HG03196 (cell line): Measurements from ENCODE around the gene NADK2.
"Not testable (repeated sequence)": the region's sequence is repeated elsewhere in the genome, so short reads cannot be mapped to it uniquely, and the experiment has no call there.

Experiments used
- ATAC-seq: cut with Tn5 transposase; IDR thresholded peaks from one replicate; pipeline ENCODE4 v1.9.1; 2021; ENCODE audit not compliant: unreplicated experiment

NADK2 gene, protein sequence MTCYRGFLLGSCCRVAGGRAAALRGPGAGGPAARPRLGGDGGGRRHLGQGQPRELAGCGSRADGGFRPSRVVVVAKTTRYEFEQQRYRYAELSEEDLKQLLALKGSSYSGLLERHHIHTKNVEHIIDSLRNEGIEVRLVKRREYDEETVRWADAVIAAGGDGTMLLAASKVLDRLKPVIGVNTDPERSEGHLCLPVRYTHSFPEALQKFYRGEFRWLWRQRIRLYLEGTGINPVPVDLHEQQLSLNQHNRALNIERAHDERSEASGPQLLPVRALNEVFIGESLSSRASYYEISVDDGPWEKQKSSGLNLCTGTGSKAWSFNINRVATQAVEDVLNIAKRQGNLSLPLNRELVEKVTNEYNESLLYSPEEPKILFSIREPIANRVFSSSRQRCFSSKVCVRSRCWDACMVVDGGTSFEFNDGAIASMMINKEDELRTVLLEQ

DNA sequence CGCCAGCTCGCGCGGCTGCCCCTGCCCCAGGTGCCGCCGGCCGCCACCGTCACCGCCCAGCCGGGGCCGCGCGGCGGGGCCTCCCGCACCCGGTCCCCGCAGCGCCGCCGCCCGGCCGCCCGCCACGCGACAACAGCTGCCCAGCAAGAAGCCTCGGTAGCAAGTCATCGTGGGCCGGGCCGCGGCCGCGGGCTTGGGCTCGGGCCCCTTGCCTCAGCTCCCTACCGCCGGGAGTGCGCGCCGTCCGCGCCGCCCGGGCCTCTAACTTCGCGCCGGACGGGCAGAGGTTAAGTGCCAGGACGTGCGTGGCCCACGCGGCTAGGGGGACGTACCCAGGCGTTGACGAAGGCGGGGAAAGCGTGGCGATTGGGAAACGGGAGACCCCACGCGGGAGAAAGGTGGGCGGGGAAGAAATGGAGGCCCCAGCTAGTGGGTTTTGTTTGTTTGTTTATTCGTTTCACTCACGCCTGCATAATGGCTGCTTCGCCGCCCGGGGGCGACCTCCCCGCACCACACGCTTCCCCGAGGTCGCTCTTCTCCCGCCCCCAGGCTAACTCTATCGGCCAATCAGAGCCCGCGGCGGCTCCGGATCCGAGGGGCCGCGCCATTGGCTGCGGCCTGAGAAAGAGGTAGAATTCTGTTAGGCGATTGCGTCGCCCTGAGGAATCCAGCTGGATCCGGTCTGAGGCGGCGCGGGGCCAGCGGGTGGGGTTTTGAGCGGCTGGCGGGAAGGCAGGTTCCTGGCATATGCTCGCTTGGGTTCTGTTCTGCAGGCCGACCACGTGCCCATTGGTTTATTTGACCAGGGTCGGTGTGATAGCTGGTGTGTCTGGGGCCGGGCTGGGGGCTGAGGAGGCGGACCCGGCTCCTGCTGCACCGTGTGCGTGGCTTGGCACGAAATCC, at the start of gene NADK2:
NADK2 (minus strand) TSS at position 295 of the 903 bp plus-strand sequence; CDS start at position 168, 127 bp downstream.
- ATAC-seq, result peak; percentile 92

DNA sequence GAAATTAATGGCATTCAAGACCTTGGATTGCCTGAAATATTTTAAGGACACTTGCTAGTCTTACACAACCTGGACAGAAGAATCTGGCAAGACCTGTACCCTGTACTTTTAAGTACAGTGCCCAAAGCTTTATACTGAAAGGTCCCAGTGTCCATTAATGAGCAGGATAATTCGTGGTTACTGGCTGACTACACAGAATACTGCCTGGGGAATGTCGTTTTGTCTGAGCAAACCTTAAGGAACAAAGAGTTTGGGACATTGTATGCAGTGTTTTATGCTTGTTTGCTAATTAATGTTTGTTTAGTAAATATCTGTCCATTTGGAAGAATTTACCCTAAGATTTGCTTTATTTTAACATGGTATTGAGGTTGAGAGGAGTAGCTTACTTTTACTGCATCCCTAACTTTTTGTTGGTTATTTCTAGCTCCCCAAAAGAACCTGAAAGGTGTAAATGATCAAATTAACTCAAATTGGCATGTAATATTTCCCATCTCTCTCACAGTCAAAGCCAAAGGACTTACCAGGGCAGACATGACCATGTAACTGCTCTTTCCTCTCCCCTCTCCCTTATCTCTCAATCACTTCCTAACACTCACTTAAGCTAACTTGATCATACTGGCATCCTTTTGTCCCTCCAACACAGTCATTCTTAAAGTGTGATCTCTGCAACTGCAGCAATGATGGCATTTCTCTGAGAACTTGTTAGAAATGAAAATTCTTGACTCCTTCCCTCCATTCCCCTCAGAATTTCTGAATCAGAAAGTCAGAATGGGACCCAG, 44.3 kb upstream of the NADK2 start:
- no peak for ATAC-seq

DNA sequence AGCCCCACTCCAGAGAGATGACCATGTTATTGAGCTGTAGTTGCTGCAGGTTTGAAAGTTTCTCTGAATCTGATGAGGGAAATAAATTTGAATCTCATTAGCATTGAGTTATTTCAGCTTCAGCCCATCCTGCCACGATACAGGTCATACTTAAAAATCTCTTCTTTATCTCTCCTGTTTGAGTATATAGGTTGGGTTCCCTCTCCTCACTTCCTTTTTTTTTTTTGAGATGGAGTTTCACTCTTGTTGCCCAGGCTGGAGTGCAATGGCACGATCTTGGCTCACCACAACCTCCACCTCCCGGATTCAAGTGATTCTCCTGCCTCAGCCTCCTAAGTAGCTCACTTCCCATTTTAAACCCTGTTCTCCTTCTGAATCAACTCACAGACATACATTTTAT, 42.0 kb upstream of the NADK2 start:
- ATAC-seq, result not testable (repeated sequence)

DNA sequence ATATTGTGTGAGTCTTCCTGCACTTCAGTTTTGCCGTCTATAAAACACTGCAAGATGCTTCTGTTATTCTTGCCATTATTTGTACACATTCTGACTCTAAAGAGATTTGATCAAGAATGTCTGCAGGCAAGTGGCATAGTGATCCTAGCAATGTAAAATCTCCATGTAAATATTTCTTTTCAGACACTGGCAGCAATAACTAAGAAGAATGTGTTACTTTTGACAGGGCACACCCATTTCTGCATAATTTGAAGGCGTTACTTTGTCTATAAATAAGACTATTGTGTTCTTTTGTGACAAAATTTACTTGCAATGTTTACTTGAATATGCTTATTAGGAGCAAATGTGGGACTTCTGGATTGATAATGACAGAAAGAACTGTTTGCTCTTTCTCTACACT, 39.9 kb upstream of the NADK2 start:
- ATAC-seq, result no peak

DNA sequence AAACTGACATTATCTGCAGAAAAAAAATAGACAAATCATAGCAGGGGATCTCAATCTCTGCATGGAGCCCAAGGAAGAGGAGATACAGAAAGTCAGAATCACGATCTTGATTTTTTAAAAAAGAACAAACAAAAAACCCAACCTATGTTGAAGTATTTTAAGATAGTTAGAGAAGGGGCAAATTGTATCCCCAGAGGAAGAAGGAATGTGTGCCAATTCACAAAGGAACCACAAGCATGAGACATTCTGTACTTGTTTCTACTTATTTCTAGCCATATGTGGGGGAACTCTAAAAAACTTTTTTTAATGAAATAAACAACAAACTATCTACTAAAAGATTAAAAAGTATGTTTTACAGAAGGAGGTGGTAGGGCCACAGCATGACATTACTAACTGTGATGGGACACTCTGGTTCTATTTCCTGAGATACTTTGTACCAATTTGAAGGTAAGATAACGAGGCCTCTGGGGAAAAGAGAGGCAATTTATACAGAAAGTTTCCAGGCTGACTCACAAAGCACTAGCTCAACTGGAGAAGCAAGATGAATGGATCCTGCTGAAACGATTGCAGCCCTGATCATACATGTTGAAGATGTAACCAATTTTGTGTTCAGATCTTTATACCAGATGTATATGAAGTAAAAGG, 37.5 kb upstream of the NADK2 start:
- no peak for ATAC-seq

DNA sequence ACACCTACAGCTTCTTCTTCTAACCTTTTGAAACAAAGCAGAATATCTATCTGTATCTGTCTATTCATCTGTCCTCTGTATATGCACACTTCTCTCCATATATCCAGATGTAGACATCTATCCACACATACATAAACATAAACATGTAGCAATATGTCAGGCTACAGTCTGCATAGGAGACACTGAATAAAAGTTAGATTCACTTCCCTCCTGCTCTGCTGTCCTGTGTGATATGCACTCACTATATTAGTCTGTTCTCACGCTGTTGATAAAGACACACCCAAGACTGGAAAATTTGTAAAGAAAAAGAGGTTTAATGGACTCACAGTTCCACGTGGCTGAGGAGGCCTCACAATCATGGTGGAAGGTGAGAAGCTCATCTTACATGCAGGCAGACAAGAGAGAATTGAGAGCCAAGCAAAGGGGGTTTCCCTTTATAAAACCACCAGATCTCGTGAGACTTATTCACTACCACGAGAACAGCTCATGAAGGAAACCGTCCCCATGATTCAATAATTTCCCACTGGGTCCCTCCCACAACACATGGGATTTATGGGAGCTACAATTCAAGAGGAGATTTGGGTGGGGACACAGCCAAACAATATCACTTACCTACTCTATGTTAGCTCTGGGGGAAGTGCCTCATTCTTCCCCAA, 35.9 kb upstream of the NADK2 start:
- ATAC-seq, result no peak

DNA sequence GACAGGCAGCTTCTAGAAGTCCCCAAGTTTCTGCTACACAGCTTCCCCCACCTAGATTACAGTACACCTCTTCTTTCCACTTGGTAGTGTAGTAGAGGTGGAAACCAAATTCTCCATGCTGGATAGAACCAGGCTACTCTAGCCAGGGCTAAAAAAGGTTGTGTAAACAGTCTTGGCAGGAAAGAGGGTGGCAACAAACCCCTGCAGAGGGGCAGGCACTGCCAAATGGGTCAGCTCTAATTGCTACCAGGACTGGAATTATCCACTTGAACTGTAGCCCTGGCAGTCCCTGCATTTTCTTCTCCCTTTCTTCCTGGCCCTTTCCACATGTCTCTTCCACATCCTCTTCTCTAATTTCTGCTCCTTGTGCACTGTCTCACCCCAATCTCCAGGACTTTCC, 35.1 kb upstream of the NADK2 start:
- no peak for ATAC-seq

DNA sequence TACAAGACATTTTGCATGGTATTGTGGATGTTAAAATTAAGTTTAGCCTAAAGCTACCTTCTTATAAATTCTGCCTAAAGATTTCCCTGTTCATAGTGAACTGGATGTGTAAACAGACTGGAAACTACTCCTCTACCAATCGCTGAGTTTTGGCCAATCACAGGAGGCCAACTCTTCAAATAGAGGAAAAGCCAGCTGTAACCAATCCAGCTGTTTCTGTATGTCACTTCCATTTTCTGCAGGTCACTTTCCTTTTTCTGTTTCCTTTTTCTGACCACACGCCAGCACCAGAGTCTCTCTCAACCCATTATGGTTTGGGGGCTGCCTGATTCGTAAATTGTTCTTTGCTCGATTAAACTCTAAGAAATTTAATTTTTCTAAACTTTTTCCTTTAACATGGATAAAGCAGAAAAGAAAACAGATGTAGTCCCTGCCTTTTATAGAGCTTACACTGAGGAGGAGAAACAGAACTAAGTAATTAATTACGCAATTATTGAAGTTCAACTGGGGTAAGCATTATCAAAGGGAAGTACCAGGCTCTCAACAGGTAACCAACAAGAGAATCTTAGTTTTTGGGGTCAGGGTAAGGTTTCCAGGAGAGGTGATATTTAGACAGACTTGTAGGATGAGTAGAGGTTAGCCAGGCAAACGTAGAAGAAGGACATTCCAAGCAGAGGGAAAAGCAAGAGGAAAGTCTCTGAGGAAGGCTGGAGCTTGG, 32.2 kb upstream of the NADK2 start:
- ATAC-seq, result no peak

DNA sequence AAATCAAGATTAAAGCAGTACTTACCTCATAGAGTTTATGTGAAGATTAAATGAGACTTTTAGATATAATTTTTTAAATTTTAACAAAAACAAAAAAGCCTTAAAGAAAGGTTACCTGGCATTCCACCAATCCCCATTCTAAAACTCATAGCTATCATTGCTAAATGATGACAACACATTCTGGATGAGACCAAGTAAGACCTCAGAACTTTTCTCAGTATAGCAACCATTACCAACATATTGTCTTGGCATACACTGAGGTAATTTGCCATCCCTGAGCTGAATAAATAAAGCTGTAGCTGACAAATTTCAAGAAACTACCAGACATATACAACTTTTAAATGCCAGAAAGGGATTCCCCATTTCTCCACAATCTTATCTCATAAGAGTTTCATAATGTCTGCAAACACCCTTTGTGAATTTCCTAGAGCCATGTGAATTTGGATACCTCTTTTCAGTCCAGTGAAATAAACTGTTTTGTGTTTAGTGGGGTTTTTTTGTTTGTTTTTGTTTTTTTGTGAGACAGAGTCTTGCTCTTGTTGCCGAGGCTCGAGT, 30.5 kb upstream of the NADK2 start:
- ATAC-seq, result no peak

DNA sequence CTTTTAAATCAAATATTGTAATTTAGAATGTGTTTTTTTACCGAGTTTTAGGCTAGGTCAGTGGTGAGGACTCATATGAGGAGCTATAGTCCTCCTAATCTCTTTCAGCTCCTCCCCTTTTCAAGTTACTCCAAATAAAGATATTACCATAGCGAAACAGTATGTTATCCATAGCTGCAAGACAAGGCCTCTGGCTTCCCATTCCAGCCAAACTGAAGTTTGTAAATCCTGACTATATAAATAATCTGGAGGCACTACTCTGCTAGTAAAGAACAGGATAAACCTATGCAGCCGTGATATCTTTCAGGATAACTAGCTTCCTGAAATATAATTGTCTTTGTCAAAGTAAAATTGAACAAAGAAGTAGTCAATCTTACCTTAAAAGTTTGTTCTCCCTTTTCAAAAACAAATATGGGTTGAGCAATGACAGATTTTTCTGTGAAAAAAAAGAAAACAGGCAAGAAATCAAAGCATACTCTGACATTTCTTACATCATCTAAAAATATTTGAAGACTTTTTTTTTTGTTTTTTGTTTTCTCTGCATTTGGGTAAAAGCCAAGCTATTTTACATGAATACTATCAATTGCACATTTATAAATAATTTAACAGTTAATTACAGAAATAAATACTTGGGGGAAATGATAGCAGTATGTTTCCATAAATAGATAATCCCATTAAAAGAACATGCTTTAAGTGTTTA, 29.3 kb upstream of the NADK2 start:
- no peak for ATAC-seq

DNA sequence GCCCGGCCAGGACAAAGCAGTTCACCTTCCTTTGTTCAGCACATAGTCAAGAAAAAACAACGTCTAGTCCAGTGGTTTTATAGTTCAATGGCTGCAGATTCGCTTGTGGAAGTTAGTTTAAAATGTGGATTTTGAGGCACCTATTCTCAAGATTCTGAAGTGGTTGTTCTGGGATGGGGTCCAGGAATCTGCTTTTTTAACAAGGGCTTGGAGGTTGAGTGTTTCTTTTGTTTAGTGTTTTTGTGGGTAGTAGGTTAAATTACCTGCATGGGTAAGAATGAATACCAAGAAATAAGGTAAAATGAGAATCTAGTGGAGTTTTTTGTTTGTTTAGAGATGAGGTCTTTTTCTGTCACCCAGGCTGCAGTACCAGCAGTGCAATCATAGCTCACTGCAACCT, 28.4 kb upstream of the NADK2 start:
- no peak for ATAC-seq

DNA sequence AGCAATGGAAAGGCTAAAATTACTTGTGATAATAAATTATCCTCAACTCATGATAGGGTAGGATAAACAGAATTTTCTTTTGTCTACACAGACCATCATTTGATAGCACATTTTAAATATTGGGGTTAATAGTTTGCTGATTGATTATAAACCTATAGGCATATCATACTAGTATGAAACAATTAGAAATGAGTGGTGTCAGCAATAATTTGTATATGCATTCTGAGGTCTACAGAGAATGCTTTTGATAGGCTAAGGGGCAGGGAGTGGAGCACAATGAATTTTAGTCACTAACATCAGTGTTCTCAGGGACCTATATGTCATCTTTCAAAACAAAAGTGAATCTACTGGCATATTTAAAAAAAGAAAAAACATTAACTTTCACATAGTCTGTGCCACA, 27.8 kb upstream of the NADK2 start:
- no peak for ATAC-seq

DNA sequence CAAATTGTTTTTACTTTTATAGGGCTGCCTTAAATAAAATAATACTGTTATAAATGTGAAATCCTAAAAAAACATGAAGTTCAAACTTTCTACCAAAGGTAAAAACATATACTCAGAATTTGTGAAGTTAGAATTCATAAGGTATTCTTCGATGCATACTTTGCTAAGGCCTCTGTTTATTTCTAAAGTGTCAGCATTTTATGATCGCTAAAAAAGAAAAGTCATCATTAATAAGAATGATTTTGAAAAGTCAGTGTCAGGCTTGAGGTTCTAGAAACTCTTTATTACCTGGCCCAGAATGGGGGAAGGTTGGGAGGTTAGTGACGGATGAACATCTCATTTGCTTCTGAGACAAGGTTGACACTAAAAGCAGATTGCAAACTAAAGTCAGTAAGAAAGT, 26.2 kb upstream of the NADK2 start:
- ATAC-seq, result no peak

DNA sequence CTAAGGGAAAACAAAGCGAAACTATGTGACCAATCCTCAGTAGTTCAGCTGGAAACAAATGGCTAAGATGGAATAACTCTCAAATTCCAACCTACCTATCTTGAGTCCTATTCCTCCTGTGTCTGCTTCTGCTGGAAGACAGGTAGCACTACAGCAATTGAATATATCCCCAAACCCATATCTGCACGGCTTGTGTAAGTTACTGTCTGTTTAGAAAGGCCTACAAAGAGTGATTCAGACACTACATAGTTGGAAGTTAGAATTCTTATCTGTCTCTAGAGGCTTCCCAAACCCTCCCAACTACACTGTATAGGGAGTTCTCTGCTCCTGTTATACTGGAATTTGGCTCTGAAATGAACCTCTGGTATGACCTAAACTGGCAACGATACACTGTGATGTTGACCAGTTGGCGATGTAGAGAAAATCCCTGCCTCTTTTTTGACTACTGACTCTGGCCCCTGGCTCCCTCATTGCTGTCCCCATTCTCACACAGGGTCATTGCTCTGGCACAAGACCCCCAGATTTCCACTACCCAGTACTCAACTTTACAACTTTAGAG, 22.6 kb upstream of the NADK2 start:
- no peak for ATAC-seq

DNA sequence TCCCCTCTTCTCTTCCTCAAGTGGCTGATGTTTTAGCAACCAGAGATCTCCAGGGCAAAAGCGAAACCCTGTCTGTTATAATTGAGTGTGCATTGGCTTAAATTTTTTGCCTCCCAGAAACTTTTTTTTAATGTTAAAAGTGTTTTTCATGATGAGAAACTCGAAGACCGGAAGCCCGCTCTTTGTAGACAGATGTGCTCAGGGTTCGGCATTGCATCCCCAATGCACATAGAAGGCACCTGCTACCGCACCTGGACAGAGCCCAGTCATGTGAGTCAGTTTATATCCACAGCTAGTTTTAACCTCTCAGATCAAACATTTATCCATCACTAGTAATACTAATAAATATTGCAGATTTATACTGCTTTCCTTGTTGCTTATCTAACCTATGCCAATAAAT, 19.5 kb upstream of the NADK2 start:
- no peak for ATAC-seq

DNA sequence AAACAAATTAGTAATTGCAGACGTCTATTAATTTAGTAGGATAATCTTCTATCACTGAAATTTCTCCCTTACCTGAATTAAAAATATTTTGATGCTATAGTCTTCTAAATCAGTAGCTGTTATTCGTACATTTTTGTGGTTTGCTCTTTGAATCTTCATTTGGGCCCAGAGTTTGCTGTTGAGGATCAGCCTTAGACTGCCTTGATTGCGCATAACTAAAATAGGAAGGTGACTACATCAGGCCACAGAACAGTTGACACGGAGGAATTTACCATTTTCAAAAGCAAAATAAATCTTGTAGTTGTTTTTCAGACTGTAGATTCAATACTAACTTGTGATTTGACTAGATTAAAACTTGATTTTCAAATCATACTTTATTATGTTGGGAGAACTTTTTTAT, 11.8 kb upstream of the NADK2 start:
- ATAC-seq, result no peak

DNA sequence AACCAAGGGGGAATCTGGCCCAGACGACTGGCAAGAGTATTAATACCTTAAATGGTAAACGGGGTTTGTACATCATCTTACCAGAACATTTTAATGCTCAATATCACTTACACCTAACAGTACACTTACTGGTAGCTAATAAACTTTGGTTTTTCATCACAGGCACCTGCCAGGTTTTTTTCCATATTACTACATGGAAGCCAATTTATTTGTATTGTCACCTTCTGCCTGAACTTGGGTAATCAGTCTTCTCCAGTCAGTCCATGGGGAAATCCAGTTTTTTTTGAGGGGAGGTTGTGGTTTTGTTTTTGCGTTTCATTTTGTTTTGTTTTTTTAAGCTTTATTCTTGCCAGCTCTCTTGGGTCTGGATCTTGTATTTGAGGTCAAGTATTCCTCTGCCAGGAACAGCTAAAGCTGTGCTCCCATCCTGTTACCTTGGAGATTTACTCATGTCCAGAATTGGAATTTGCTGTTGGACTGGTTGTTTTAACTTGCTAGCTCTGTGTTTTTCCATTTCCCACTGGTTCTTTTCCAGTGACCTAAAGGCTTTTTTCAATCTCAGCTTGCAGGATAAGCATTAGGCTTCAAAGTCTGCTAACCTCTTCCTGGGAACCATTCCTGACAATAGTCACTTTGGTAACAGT, 11.1 kb upstream of the NADK2 start:
- no peak for ATAC-seq

DNA sequence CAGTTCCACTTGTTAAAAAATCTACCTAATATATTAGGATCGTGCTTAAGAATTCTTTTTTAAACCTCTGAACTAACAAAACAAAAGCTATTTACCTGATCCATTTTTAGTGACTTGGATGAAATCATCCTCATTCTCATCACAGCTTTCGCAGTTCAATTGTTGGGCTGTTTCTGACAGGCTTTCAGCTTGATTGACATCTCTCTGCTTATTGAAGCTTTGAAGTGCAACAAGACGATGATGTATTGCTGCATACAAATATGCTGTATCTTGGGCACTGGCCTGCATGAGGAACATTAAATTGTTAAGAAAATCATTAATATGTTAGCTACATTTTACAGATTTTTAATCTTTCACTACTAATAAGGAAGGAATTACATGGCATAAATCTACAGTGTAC, 9.5 kb upstream of the NADK2 start:
- ATAC-seq, result no peak
